ENCODE results near the gene GRIK5. TPM values are rescaled to one million over a fixed set of nuclear protein-coding genes. Genes with fewer than 3 reads are reported as not detected.
A peak's percentile ranks its signal among the peaks of the same experiment; 100 is the strongest.

The GRIK5 gene, protein sequence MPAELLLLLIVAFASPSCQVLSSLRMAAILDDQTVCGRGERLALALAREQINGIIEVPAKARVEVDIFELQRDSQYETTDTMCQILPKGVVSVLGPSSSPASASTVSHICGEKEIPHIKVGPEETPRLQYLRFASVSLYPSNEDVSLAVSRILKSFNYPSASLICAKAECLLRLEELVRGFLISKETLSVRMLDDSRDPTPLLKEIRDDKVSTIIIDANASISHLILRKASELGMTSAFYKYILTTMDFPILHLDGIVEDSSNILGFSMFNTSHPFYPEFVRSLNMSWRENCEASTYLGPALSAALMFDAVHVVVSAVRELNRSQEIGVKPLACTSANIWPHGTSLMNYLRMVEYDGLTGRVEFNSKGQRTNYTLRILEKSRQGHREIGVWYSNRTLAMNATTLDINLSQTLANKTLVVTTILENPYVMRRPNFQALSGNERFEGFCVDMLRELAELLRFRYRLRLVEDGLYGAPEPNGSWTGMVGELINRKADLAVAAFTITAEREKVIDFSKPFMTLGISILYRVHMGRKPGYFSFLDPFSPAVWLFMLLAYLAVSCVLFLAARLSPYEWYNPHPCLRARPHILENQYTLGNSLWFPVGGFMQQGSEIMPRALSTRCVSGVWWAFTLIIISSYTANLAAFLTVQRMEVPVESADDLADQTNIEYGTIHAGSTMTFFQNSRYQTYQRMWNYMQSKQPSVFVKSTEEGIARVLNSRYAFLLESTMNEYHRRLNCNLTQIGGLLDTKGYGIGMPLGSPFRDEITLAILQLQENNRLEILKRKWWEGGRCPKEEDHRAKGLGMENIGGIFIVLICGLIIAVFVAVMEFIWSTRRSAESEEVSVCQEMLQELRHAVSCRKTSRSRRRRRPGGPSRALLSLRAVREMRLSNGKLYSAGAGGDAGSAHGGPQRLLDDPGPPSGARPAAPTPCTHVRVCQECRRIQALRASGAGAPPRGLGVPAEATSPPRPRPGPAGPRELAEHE
- total RNA-seq, result 10 to 100 TPM in 3 of 4 donors, 1 to 10 TPM in 1; 7.0 to 23.4 (median 12.3) TPM

DNA sequence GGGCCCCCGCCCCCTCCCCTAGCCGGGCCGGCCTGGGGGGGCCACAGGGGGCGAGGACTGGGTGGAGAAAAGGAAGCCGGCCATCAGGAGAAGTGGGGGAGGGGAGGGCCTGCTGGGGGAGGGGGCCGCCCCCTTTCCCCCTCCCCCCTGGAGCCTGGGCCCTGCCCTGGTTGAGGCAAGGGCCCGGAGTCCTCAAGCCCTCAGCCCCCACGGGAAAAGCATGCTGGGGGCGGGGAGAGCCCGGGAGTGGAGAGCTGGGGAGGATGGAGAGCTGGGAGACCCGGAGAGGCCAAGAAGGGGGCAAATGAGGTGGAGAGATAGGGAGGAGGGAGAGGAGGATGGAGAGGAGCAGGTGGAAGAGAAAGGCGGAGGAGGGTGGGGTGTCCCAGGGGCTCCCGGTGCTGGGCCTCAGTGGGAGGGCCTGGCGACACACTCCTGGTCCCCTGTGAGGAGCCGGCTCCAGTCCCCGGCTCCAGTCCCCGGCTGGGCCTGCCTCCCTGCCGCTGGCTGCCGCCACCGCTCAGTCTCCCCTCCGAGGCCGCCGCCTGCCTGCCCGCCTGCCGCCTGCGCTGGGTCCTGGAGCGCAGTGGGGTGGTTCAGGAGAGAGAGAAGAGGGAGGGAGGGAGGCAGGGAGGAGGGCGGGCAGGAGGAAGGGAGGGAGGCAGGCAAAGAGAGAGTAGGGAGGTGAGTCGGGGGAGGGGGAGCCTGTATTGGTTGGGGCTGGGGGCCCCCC lies at the start of gene GRIK5:
TSS of gene GRIK5 (minus strand) at position 588 of the 733 bp plus-strand sequence. CDS start 4,436 bp downstream, outside the sequence.
- WGBS, 2 donors (ENCODE audit: low coverage in 1 of 2), result 0 to 5% methylated on average over 4 of the region's 29 CpGs
- peaks cover 0 to 52% (median 9%) of the 10 kb centered on the region in 3 donors for H3K4me1 ChIP-seq
- ATAC-seq, result peak; percentile 64
- peak within 1 kb of the TSS; percentile 50 to 62 for H3K4me3 ChIP-seq
- TF ChIP-seq, protein P1, sequence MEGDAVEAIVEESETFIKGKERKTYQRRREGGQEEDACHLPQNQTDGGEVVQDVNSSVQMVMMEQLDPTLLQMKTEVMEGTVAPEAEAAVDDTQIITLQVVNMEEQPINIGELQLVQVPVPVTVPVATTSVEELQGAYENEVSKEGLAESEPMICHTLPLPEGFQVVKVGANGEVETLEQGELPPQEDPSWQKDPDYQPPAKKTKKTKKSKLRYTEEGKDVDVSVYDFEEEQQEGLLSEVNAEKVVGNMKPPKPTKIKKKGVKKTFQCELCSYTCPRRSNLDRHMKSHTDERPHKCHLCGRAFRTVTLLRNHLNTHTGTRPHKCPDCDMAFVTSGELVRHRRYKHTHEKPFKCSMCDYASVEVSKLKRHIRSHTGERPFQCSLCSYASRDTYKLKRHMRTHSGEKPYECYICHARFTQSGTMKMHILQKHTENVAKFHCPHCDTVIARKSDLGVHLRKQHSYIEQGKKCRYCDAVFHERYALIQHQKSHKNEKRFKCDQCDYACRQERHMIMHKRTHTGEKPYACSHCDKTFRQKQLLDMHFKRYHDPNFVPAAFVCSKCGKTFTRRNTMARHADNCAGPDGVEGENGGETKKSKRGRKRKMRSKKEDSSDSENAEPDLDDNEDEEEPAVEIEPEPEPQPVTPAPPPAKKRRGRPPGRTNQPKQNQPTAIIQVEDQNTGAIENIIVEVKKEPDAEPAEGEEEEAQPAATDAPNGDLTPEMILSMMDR (IDR thresholded peaks at IDR 0.05), result no peak
- TF ChIP-seq EP300 (IDR thresholded peaks at IDR 0.05) (no peak), POLR2A (IDR thresholded peaks at IDR 0.05) (peak; percentile 22 to 24), POLR2AphosphoS5 (IDR thresholded peaks at IDR 0.05) (peak; percentile 34)
- peaks cover 0 to 15% of the 10 kb centered on the region in 2 donors for H3K36me3 ChIP-seq
- peak within 1 kb of the TSS; percentile 26 to 83 (median 78) for H3K27ac ChIP-seq
- no peaks in the 10 kb centered on the region for H3K27me3 ChIP-seq
- no peaks in the 10 kb centered on the region for H3K9me3 ChIP-seq

DNA sequence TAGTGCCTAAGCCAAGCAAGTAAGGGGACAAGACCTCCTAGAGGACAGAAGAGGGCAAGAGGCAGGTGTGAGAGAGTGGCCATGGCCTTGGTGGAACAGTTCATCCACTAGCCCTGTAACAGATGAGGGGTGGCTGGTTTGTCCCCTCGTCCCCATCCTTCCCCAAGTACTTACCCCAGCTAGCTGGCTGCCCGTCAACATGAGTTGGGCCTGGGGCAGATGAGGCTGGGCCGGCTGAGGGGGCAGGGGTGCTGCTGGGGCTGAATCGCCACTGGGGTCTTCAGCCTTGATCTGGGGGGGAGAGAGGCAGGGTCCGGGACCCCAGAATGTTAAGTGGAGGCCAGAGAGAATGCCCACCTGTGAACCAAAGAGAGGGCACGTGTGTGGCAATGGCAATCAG lies 47.1 kb upstream of the GRIK5 start:
- peaks cover 0 to 18% (median 3%) of the 10 kb centered on the region in 3 donors for H3K4me1 ChIP-seq
- H3K27ac ChIP-seq, result no peak overlapping the region
- H3K9me3 ChIP-seq, result no peaks in the 10 kb centered on the region
- H3K27me3 ChIP-seq, result peaks cover 3% of the 10 kb centered on the region
- H3K36me3 ChIP-seq, result no peaks in the 10 kb centered on the region
- no peak overlapping the region for H3K4me3 ChIP-seq
- TF ChIP-seq EP300 (IDR thresholded peaks at IDR 0.05), result no peak
- WGBS, 2 donors (ENCODE audit: low coverage in 1 of 2), result 60% methylated on average over 1 of the region's 6 CpGs; no CpG with 5 or more reads in 1 of the 2 donors
- ATAC-seq, result no peak

DNA sequence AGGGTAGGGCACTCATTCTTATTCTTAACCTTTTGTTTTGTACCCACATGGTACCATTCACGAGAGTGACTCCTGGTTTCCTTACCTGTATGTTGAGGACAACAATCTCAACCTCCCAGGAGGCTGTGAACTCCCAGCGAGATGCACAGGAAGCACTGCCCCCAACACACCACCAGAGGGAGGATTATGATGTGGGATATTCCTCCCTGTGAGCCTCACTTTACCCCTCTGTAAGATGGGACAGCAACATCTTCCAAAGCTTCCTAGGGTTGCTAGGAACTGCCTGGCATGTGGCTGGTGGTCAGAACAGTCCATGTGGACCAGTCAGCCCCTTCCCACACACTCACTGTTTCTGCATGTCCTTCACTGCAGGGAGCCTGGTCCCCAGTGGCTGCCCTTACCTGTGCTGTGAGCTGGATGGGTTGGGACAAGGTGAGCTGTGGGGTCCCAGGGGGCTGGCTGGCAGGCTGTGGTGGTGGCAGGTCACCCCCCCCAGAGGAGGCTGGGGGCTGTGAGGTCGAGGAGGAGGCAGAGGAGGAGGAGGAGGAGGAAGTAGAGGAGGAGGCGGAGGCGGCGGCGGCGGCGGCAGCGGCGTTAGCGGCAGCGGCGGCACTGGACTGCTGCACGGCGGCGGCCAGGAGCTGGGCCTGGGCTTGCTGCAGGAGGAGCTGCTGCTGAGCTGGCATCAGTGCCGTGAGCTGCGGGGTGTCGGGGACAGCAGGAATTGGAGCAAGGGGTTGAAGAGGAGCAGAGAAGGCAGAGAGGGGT lies 46.5 kb upstream of the GRIK5 start:
- WGBS, 2 donors (ENCODE audit: low coverage in 1 of 2), result 40 to 99% methylated on average over 1 to 19 of the region's 20 CpGs
- no peak for ATAC-seq
- Histone ChIP-seq H3K4me3 (no peak overlapping the region), H3K36me3 (no peaks in the 10 kb centered on the region), H3K9me3 (no peaks in the 10 kb centered on the region), H3K27ac (no peak overlapping the region), H3K4me1 (peaks cover 0 to 14% (median 3%) of the 10 kb centered on the region in 3 donors), H3K27me3 (peaks cover 9% of the 10 kb centered on the region)
- TF ChIP-seq EP300 (IDR thresholded peaks at IDR 0.05), result no peak
- no peak for TF ChIP-seq POLR2AphosphoS5 (IDR thresholded peaks at IDR 0.05)
- TF ChIP-seq, protein P1 (IDR thresholded peaks at IDR 0.05), result no peak

DNA sequence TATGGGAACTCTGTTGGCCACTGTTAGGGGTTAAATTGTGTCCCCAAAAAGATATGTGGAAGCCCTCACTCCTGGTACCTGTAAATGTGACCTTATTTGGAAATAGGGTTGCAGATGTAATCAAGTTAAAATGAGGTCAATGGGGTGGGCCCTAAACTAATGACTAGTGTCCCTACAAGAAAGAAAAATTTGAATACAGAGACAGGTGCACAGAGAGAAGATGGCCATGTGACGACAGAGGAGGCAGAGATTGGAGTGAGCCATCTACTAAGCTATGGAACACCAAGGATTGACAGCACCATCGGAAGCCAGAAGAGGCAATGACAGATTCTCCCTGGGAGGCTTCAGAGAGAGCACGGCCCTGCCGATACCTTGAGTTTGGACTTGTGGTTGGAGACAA lies 45.7 kb upstream of the GRIK5 start:
- 91 to 100% methylated on average over 1 to 4 of the region's 4 CpGs for WGBS, 2 donors (ENCODE audit: low coverage in 1 of 2)
- no peak for ATAC-seq
- Histone ChIP-seq H3K9me3 (no peaks in the 10 kb centered on the region), H3K4me3 (no peak overlapping the region), H3K4me1 (peaks cover 0 to 14% (median 3%) of the 10 kb centered on the region in 3 donors), H3K36me3 (no peaks in the 10 kb centered on the region), H3K27me3 (peaks cover 9% of the 10 kb centered on the region), H3K27ac (no peak overlapping the region)
- TF ChIP-seq, protein P1 (IDR thresholded peaks at IDR 0.05), result no peak
- TF ChIP-seq POLR2AphosphoS5 (IDR thresholded peaks at IDR 0.05) (no peak), EP300 (IDR thresholded peaks at IDR 0.05) (no peak), POLR2A (IDR thresholded peaks at IDR 0.05) (no peak)

Data from gastroesophageal sphincter (tissue), 4 donors.